Parathyroid adenoma (tissue), 2 donors: ENCODE measurements around the gene KDSR.

Experiments used
- H2AFZ ChIP-seq: fragments of 300-600 bp; sonication (generic); one replicate; pipeline ENCODE4 v1.7.0; 2017; ENCODE audit warnings: antibody characterized with exemption, mild to moderate bottlenecking
- H3K27ac ChIP-seq: fragments of 300-600 bp; sonication (generic); one replicate; pipeline ENCODE4 v1.7.0; 2017
- H3K27me3 ChIP-seq: fragments of 300-600 bp; sonication (generic); one replicate; pipeline ENCODE4 v1.7.0; 2017; ENCODE audit warnings: low read length; ENCODE audit not compliant: control insufficient read depth, insufficient read depth
- H3K36me3 ChIP-seq: fragments of 300-600 bp; sonication (generic); one replicate; pipeline ENCODE4 v1.7.0; 2017; ENCODE audit warnings: low read length; ENCODE audit not compliant: control insufficient read depth, insufficient read depth
- H3K4me1 ChIP-seq: fragments of 300-600 bp; sonication (generic); one replicate; pipeline ENCODE4 v1.7.0; 2017; ENCODE audit warnings: control low read depth
- H3K4me2 ChIP-seq: fragments of 300-600 bp; sonication (generic); one replicate; pipeline ENCODE4 v1.7.0; 2017; ENCODE audit warnings: low read length
- H3K4me3 ChIP-seq: fragments of 300-600 bp; sonication (generic); one replicate; pipeline ENCODE4 v1.7.0; 2017; ENCODE audit warnings: low read depth, low read length
- H3K79me2 ChIP-seq: fragments of 300-600 bp; sonication (generic); one replicate; pipeline ENCODE4 v1.7.0; 2017; ENCODE audit warnings: control low read depth
- H3K9ac ChIP-seq: fragments of 300-600 bp; sonication (generic); one replicate; pipeline ENCODE4 v1.7.0; 2017; ENCODE audit warnings: mild to moderate bottlenecking
- H3K9me3 ChIP-seq: fragments of 300-600 bp; sonication (generic); one replicate; pipeline ENCODE4 v1.7.0; 2017; ENCODE audit warnings: low read length; ENCODE audit not compliant: control insufficient read depth
- TF ChIP-seq, protein P1 (sequence below): fragments of 300-600 bp; sonication (generic); IDR thresholded peaks from one replicate; pipeline ENCODE4 v1.7.0; 2017; ENCODE audit warnings: antibody characterized with exemption, mild to moderate bottlenecking
- donor health status: primary hyperparathyroidism.

The KDSR gene

DNA sequence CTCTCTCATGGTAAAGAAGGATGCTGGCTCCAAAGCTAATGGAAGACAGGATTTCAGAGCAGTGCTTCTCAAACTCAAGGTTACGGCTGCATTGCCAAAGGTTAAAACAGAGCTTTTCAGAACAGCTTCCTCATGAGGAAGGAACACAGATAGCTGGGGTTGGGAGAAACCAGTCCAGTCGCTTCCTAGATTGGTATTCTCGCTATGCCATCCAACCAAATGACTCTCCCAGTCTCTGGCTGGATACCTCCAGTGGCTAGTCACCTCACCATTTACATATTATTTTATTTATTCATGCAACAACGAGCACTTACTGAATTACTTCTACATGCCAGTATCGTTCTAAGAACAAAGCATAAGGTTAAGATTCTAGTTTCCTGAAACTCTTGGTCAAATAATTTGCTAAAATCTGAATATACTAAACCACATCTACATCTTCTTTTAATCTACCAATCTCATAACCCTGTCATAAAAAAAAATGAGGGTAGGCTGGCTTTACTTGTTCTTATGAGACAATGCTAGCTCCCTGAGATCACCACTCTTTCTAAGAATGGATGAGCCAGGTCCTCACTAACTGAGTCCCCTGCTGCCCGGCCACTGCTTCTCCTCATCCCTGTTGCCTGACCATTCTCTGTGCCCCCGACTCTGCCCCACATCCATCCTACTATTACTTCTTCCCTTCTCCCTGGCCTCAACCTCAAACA is 20.4 kb downstream of the KDSR start:
- Histone ChIP-seq H3K4me2 (no peak overlapping the region), H3K79me2 (peaks cover 3% of the 10 kb centered on the region), H3K36me3 (no peaks in the 10 kb centered on the region), H3K27ac (no peak overlapping the region), H3K9ac (no peak overlapping the region), H3K4me1 (no peaks in the 10 kb centered on the region), H3K4me3 (no peak overlapping the region), H3K9me3 (no peaks in the 10 kb centered on the region), H3K27me3 (no peaks in the 10 kb centered on the region), H2AFZ (no peak overlapping the region)
- TF ChIP-seq, protein P1, sequence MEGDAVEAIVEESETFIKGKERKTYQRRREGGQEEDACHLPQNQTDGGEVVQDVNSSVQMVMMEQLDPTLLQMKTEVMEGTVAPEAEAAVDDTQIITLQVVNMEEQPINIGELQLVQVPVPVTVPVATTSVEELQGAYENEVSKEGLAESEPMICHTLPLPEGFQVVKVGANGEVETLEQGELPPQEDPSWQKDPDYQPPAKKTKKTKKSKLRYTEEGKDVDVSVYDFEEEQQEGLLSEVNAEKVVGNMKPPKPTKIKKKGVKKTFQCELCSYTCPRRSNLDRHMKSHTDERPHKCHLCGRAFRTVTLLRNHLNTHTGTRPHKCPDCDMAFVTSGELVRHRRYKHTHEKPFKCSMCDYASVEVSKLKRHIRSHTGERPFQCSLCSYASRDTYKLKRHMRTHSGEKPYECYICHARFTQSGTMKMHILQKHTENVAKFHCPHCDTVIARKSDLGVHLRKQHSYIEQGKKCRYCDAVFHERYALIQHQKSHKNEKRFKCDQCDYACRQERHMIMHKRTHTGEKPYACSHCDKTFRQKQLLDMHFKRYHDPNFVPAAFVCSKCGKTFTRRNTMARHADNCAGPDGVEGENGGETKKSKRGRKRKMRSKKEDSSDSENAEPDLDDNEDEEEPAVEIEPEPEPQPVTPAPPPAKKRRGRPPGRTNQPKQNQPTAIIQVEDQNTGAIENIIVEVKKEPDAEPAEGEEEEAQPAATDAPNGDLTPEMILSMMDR, result no peak

DNA sequence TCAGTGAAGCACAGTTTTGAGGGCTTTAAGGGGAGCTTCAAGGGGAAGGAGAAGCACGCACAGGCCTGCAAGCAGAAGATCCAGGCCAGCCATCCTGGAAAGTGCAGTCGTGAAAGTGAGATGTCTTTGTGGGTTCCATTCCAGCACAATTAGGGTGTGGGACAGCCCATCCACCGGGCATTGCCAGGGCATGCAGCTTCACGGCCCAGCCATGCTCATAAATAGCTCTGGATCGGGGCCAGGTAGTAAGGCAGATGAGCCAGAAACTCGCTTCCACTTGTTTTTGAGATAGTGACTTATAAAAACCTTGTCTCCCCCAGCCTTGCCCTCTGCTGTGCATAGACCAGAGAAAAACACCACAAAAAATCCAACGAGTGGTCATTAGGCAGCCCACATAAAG is 21.0 kb downstream of the KDSR start:
- Histone ChIP-seq H3K79me2 (peaks cover 3% of the 10 kb centered on the region), H3K36me3 (no peaks in the 10 kb centered on the region), H3K4me2 (no peak overlapping the region), H3K9ac (no peak overlapping the region), H2AFZ (no peak overlapping the region), H3K27me3 (no peaks in the 10 kb centered on the region), H3K4me1 (no peaks in the 10 kb centered on the region), H3K27ac (no peak overlapping the region), H3K4me3 (no peak overlapping the region), H3K9me3 (no peaks in the 10 kb centered on the region)
- TF ChIP-seq, protein P1, result no peak

DNA sequence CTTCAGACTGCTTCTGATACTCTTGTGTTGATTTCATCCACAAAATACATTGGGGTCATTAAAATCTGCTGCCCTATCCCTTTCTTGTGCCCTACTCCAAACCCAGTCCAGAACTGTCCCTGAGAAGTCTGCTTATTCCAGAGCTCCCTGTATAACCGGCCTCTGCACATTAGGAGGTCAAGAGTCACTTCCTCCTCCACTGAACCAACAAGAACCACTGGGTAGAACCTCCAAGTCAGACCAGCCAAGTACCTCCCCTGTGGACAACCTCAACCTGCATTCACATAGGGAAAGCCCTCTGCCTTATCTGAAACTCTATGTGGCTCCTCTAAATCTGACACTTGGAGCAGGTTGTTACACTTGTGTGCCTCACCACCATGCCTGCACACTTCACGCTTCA is 22.1 kb downstream of the KDSR start:
- no peaks in the 10 kb centered on the region for H3K9me3 ChIP-seq
- no peak overlapping the region for H3K4me3 ChIP-seq
- H3K9ac ChIP-seq, result no peak overlapping the region
- no peaks in the 10 kb centered on the region for H3K4me1 ChIP-seq
- H3K79me2 ChIP-seq, result no peaks in the 10 kb centered on the region
- no peak overlapping the region for H2AFZ ChIP-seq
- no peak overlapping the region for H3K27ac ChIP-seq
- TF ChIP-seq, protein P1, result no peak
- H3K4me2 ChIP-seq, result no peak overlapping the region
- no peaks in the 10 kb centered on the region for H3K27me3 ChIP-seq
- H3K36me3 ChIP-seq, result no peaks in the 10 kb centered on the region

DNA sequence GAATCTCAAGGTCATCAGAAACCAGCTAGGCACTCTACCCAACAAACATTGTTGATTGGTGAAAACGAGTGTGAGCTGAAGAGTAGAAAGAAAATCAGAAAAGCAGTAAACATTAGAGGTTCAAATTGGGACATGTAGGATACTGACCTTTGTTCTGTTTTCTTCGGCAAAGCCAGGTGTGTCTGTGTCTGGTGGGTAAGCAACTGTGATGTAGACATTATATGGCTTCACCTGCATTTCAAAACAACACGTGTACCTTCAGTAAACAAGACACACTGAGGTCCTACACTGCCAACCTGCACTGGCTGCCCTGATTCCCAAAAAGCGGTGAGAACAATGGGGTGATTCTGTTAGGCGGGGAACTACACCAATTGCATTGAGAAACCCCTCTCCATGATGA is 22.7 kb downstream of the KDSR start:
- no peaks in the 10 kb centered on the region for H3K27me3 ChIP-seq
- no peak overlapping the region for H3K4me3 ChIP-seq
- no peak overlapping the region for H2AFZ ChIP-seq
- H3K36me3 ChIP-seq, result no peaks in the 10 kb centered on the region
- H3K79me2 ChIP-seq, result no peaks in the 10 kb centered on the region
- TF ChIP-seq, protein P1, result no peak
- no peaks in the 10 kb centered on the region for H3K9me3 ChIP-seq
- H3K27ac ChIP-seq, result no peak overlapping the region
- H3K4me2 ChIP-seq, result no peak overlapping the region
- H3K4me1 ChIP-seq, result no peaks in the 10 kb centered on the region
- H3K9ac ChIP-seq, result no peak overlapping the region

DNA sequence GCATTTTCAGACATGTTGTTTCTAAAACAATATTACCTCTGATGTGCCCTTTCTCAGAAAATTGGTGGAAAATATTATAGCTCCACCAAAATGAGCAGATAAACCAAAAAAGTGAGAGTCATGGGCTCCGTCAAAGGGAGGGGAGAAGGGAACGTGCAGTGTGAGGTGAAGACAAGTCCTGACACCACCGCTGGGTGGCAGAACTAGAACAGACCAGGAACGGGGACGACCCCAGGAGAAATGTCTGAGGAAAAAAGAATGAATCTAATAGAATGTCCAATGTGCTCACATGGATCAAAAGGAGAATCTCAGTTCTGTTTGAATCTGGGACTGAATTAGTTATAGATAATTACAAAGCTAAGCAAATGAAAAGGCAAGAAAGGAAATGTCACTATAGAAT is 24.8 kb downstream of the KDSR start:
- Histone ChIP-seq H3K27ac (no peak overlapping the region), H3K4me3 (no peak overlapping the region), H3K27me3 (no peaks in the 10 kb centered on the region), H3K4me2 (no peak overlapping the region), H3K9me3 (no peaks in the 10 kb centered on the region), H3K36me3 (no peaks in the 10 kb centered on the region), H3K4me1 (no peaks in the 10 kb centered on the region), H3K79me2 (no peaks in the 10 kb centered on the region), H2AFZ (no peak overlapping the region), H3K9ac (no peak overlapping the region)
- TF ChIP-seq, protein P1, result peak; percentile 22
